Urothelium cell line (cell line): ENCODE data around the gene UTS2B.
"Not testable (repeated sequence)": the region's sequence is repeated elsewhere in the genome, so short reads cannot be mapped to it uniquely, and the experiment has no call there.

ENCODE experiments used
- DNase-seq: peaks from one replicate; pipeline ENCODE4 v3.0.0; 2011; ENCODE audit warnings: low spot score, mixed read lengths
- FAIRE-seq: peaks from 2 replicates; lab custom pipeline; 2011; peaks lifted over from hg19 to GRCh38; lab: Jason Lieb, UNC

UTS2B gene

GRCh38 chr3:191290311-191291025 lies 39.9 kb downstream of the UTS2B start:
- no peak for FAIRE-seq

GRCh38 chr3:191283400-191283799 lies 46.9 kb downstream of the UTS2B start:
- no peak for DNase-seq

More at GRCh38 chr3:191290311-191291025, 39.9 kb downstream of the UTS2B start:
- DNase-seq = no peak

GRCh38 chr3:191282251-191283185 lies 47.8 kb downstream of the UTS2B start:
- DNase-seq (no peak), FAIRE-seq (no peak)

More at GRCh38 chr3:191283400-191283799, 46.9 kb downstream of the UTS2B start:
- FAIRE-seq = no peak

GRCh38 chr3:191280882-191281281 lies 49.4 kb downstream of the UTS2B start:
- DNase-seq (no peak), FAIRE-seq (no peak)

GRCh38 chr3:191280111-191280510 lies 50.2 kb downstream of the UTS2B start:
- FAIRE-seq (no peak), DNase-seq (no peak)

GRCh38 chr3:191275751-191276150 lies 54.6 kb downstream of the UTS2B start:
- DNase-seq = no peak
- FAIRE-seq = no peak

- DNase-seq, FAIRE-seq: not testable (repeated sequence)
Measured at GRCh38 chr3:191275244-191275643, 55.1 kb downstream of the UTS2B start.

- DNase-seq (no peak), FAIRE-seq (no peak)
Measured at GRCh38 chr3:191269289-191270085, 60.8 kb downstream of the UTS2B start.

- DNase-seq = no peak
- no peak for FAIRE-seq
Measured at GRCh38 chr3:191268737-191269136, 61.6 kb downstream of the UTS2B start.

- no peak for DNase-seq
- FAIRE-seq = no peak
Measured at GRCh38 chr3:191263850-191264249, 66.5 kb downstream of the UTS2B start.

GRCh38 chr3:191263365-191263764 lies 67.0 kb downstream of the UTS2B start:
- FAIRE-seq (no peak), DNase-seq (no peak)

GRCh38 chr3:191262650-191263049 lies 67.7 kb downstream of the UTS2B start:
- FAIRE-seq = no peak
- no peak for DNase-seq

- DNase-seq (no peak), FAIRE-seq (no peak)
Measured at GRCh38 chr3:191261304-191261638, 69.1 kb downstream of the UTS2B start.

GRCh38 chr3:191260431-191261303 lies 69.7 kb downstream of the UTS2B start:
- FAIRE-seq (no peak), DNase-seq (no peak)

GRCh38 chr3:191259486-191259885 lies 70.8 kb downstream of the UTS2B start:
- DNase-seq (no peak), FAIRE-seq (no peak)

- no peak for DNase-seq
- no peak for FAIRE-seq
Measured at GRCh38 chr3:191257286-191257685, 73.0 kb downstream of the UTS2B start.

GRCh38 chr3:191256405-191256804 lies 73.9 kb downstream of the UTS2B start:
- FAIRE-seq = no peak
- DNase-seq = no peak

- DNase-seq (no peak), FAIRE-seq (no peak)
Measured at GRCh38 chr3:191255156-191255555, 75.2 kb downstream of the UTS2B start.

- no peak for FAIRE-seq
Measured at GRCh38 chr3:191254098-191254873, 76.0 kb downstream of the UTS2B start.

More at GRCh38 chr3:191254098-191254873, 76.0 kb downstream of the UTS2B start:
- DNase-seq = no peak
